ENCODE results near the gene FTMT. TPM values are rescaled to one million over a fixed set of nuclear protein-coding genes. Genes with fewer than 3 reads are reported as not detected.

FTMT gene
- total and polyA plus RNA-seq, 4 donors = not detected

- no peaks in the 10 kb centered on the region for H3K36me3 ChIP-seq (ENCODE audit: control insufficient read depth in 1 of 2, insufficient read depth in 2 of 2, low read length in 1 of 2)
- ATAC-seq (ENCODE audit: low FRiP score) (no peak), DNase-seq (no peak)
- WGBS, 2 donors = 93 to 94% methylated on average over 11 of the region's 11 CpGs
- intact Hi-C loops (cut with DNase I) = no loop called here
- no peak overlapping the region for H3K27ac ChIP-seq (ENCODE audit: low read depth in 1 of 2, low read length in 2 of 2)
- no peaks in the 10 kb centered on the region for H3K4me1 ChIP-seq (ENCODE audit: control insufficient read depth in 1 of 2, insufficient read depth in 2 of 2, low read length in 2 of 2)
- no peak overlapping the region for H3K4me3 ChIP-seq (ENCODE audit: low read length in 2 of 2)
- no peaks in the 10 kb centered on the region for H3K27me3 ChIP-seq (ENCODE audit: control insufficient read depth in 1 of 2, insufficient read depth in 2 of 2, low read length in 1 of 2)
- H3K9me3 ChIP-seq (ENCODE audit: control insufficient read depth, low read length) = peaks cover 1% of the 10 kb centered on the region
Observed at GRCh38 chr5:121890297-121890858, 38.7 kb downstream of the FTMT start.

- intact Hi-C loops (cut with DNase I) = no loop called here
- no peaks in the 10 kb centered on the region for H3K4me1 ChIP-seq (ENCODE audit: control insufficient read depth in 1 of 2, insufficient read depth in 2 of 2, low read length in 2 of 2)
- H3K27me3 ChIP-seq (ENCODE audit: control insufficient read depth in 1 of 2, insufficient read depth in 2 of 2, low read length in 1 of 2) = no peaks in the 10 kb centered on the region
- no peaks in the 10 kb centered on the region for H3K9me3 ChIP-seq (ENCODE audit: control insufficient read depth, low read length)
- no peak overlapping the region for H3K27ac ChIP-seq (ENCODE audit: low read depth in 1 of 2, low read length in 2 of 2)
- DNase-seq (no peak), ATAC-seq (ENCODE audit: low FRiP score) (no peak)
- H3K36me3 ChIP-seq (ENCODE audit: control insufficient read depth in 1 of 2, insufficient read depth in 2 of 2, low read length in 1 of 2) = no peaks in the 10 kb centered on the region
- 90 to 93% methylated on average over 5 of the region's 5 CpGs for WGBS, 2 donors
- H3K4me3 ChIP-seq (ENCODE audit: low read length in 2 of 2) = no peak overlapping the region
Observed at GRCh38 chr5:121897341-121897740, 45.7 kb downstream of the FTMT start.

GRCh38 chr5:121899346-121899745 lies 47.7 kb downstream of the FTMT start:
- Histone ChIP-seq H3K9me3 (ENCODE audit: control insufficient read depth, low read length) (no peaks in the 10 kb centered on the region), H3K27ac (ENCODE audit: low read depth in 1 of 2, low read length in 2 of 2) (no peak overlapping the region), H3K36me3 (ENCODE audit: control insufficient read depth in 1 of 2, insufficient read depth in 2 of 2, low read length in 1 of 2) (no peaks in the 10 kb centered on the region), H3K4me3 (ENCODE audit: low read length in 2 of 2) (no peak overlapping the region), H3K27me3 (ENCODE audit: control insufficient read depth in 1 of 2, insufficient read depth in 2 of 2, low read length in 1 of 2) (no peaks in the 10 kb centered on the region), H3K4me1 (ENCODE audit: control insufficient read depth in 1 of 2, insufficient read depth in 2 of 2, low read length in 2 of 2) (no peaks in the 10 kb centered on the region)
- no peak for DNase-seq
- intact Hi-C loops (cut with DNase I) = no loop called here
- ATAC-seq (ENCODE audit: low FRiP score) = no peak

Other genes starting within 250 kb of the FTMT start
- 10 to 100 TPM; 10.6 to 12.2 TPM for gene SRFBP1, start 110.1 kb downstream of the FTMT start, total RNA-seq
- gene SRFBP1, start 110.1 kb downstream of the FTMT start, polyA plus RNA-seq = 1 to 10 TPM; 2.6 to 5.3 TPM
- 100 to 1,000 TPM in 1 of 2 donors, 10 to 100 TPM in 1; 40.9 to 125 TPM for gene LOX, start 226.4 kb downstream of the FTMT start, total RNA-seq
- 1 to 10 TPM; 6.6 to 8.6 TPM for gene LOX, start 226.4 kb downstream of the FTMT start, polyA plus RNA-seq

All from aorta (tissue), 5 donors.